DND-41 (cell line): Measurements from ENCODE around the gene RSBN1L.

Experiments used
- ATAC-seq: fragments of 200-7000 bp; cut with Tn5 transposase; 3 replicates; pipeline ENCODE4 v1.9.1; 2021; ENCODE audit warnings: low read depth; ENCODE audit not compliant: insufficient read depth
- DNase-seq: peaks from one replicate; pipeline ENCODE4 v3.0.0-alpha.2; 2020
- H2AFZ ChIP-seq: 2 replicates; pipeline ENCODE4 v1.6.0; 2012; ENCODE audit warnings: low read depth, low read length
- H3K27ac ChIP-seq: 2 replicates; pipeline ENCODE4 v1.5.1; 2012; ENCODE audit warnings: low read length, inconsistent platforms
- H3K27me3 ChIP-seq: fragments of 200-600 bp; sonication (generic); 2 replicates; pipeline ENCODE4 v1.6.0; 2012; ENCODE audit warnings: low read length, mild to moderate bottlenecking, inconsistent platforms; ENCODE audit not compliant: insufficient read depth, poor library complexity
- H3K36me3 ChIP-seq: 2 replicates; pipeline ENCODE4 v1.5.1; 2012; ENCODE audit warnings: low read length, inconsistent platforms; ENCODE audit not compliant: insufficient read depth
- H3K4me1 ChIP-seq: 2 replicates; pipeline ENCODE4 v1.5.1; 2012; ENCODE audit warnings: mild to moderate bottlenecking, low read length; ENCODE audit not compliant: insufficient read depth
- H3K4me2 ChIP-seq: 2 replicates; pipeline ENCODE4 v1.6.0; 2012; ENCODE audit warnings: mild to moderate bottlenecking, moderate library complexity, low read length, inconsistent platforms; ENCODE audit not compliant: insufficient read depth
- H3K4me3 ChIP-seq, 2 experiments: fragments of 200-600 bp in 1 of 2; shearing (Covaris generic) in 1 of 2; 2 replicates each; pipeline ENCODE4 v1.5.1; 2012 to 2016; ENCODE audit warnings: inconsistent platforms in 2 of 2, low read length in 2 of 2, mild to moderate bottlenecking in 2 of 2, low read depth in 1 of 2, moderate library complexity in 1 of 2
- H3K79me2 ChIP-seq: 2 replicates; pipeline ENCODE4 v1.6.0; 2012; ENCODE audit warnings: low read length, inconsistent platforms; ENCODE audit not compliant: insufficient read depth
- H3K9ac ChIP-seq: 2 replicates; pipeline ENCODE4 v1.6.0; 2012; ENCODE audit warnings: low read depth, mild to moderate bottlenecking, inconsistent platforms, low read length, moderate library complexity
- H3K9me3 ChIP-seq: 2 replicates; pipeline ENCODE4 v1.5.1; 2012; ENCODE audit warnings: low read length, moderate library complexity, mild to moderate bottlenecking, inconsistent platforms; ENCODE audit not compliant: insufficient read depth, severe bottlenecking
- H4K20me1 ChIP-seq: 2 replicates; pipeline ENCODE4 v1.6.0; 2012; ENCODE audit warnings: low read length; ENCODE audit not compliant: insufficient read depth
- CTCF ChIP-seq: IDR thresholded peaks from 2 replicates; pipeline ENCODE4 v1.5.1; 2012; ENCODE audit warnings: borderline replicate concordance, low read length, moderate library complexity, mild to moderate bottlenecking; ENCODE audit not compliant: poor library complexity, severe bottlenecking; ENCODE audit errors: extremely low read depth
- EZH2 ChIP-seq: IDR thresholded peaks from 3 replicates; pipeline ENCODE4 v1.6.1; 2012; ENCODE audit warnings: borderline replicate concordance, low read depth, mild to moderate bottlenecking, moderate library complexity, low read length, inconsistent platforms; ENCODE audit not compliant: severe bottlenecking

The RSBN1L gene

GRCh38 chr7:77813180-77813579, 116.9 kb downstream of the RSBN1L start:
- no peak overlapping the region for H2AFZ ChIP-seq
- peaks cover 94% of the 10 kb centered on the region for H3K79me2 ChIP-seq
- H3K9ac ChIP-seq: no peak overlapping the region
- no peaks in the 10 kb centered on the region for H3K27me3 ChIP-seq
- DNase-seq: no peak
- peaks cover 4% of the 10 kb centered on the region for H3K9me3 ChIP-seq
- H3K27ac ChIP-seq: no peak overlapping the region
- no peak for ATAC-seq
- no peaks in the 10 kb centered on the region for H3K4me1 ChIP-seq
- H3K4me2 ChIP-seq: no peak overlapping the region
- TF ChIP-seq EZH2: no peak
- TF ChIP-seq CTCF: no peak
- peaks cover 18% of the 10 kb centered on the region for H3K36me3 ChIP-seq
- H3K4me3 ChIP-seq: no peak overlapping the region
- H4K20me1 ChIP-seq: peaks cover 16% of the 10 kb centered on the region; the same call in 1 of the 2 replicates

- Histone ChIP-seq H3K79me2 (peaks cover 90% of the 10 kb centered on the region), H3K36me3 (peaks cover 38% of the 10 kb centered on the region), H4K20me1 (peaks cover 13% of the 10 kb centered on the region), H3K27me3 (no peaks in the 10 kb centered on the region), H3K4me2 (no peak overlapping the region), H2AFZ (no peak overlapping the region), H3K27ac (no peak overlapping the region), H3K4me3 (no peak overlapping the region), H3K9ac (no peak overlapping the region), H3K4me1 (no peaks in the 10 kb centered on the region), H3K9me3 (peaks cover 37% of the 10 kb centered on the region)
- TF ChIP-seq EZH2: no peak
- no peak for TF ChIP-seq CTCF
- no peak for DNase-seq
- ATAC-seq: no peak
These were observed 122.8 kb downstream of the RSBN1L start for GRCh38 chr7:77819021-77819420.

GRCh38 chr7:77820967-77821366, 124.7 kb downstream of the RSBN1L start:
- TF ChIP-seq CTCF (no peak), EZH2 (no peak)
- Histone ChIP-seq H3K4me1 (no peaks in the 10 kb centered on the region), H3K79me2 (peaks cover 94% of the 10 kb centered on the region), H3K4me2 (no peak overlapping the region), H3K27me3 (no peaks in the 10 kb centered on the region), H3K4me3 (no peak overlapping the region), H3K9ac (no peak overlapping the region), H2AFZ (no peak overlapping the region), H3K27ac (no peak overlapping the region), H4K20me1 (peaks cover 19% of the 10 kb centered on the region), H3K36me3 (peaks cover 34% of the 10 kb centered on the region), H3K9me3 (peaks cover 37% of the 10 kb centered on the region)
- DNase-seq (no peak), ATAC-seq (no peak)

GRCh38 chr7:77822269-77822668, 126.0 kb downstream of the RSBN1L start:
- TF ChIP-seq EZH2 (no peak), CTCF (no peak)
- 0 out of 2 replicates have a peak overlapping the region, but pooled peaks have one; percentile 29 for H3K27ac ChIP-seq
- DNase-seq: no peak

More at GRCh38 chr7:77822269-77822668, 126.0 kb downstream of the RSBN1L start:
- peaks cover 21% of the 10 kb centered on the region for H3K36me3 ChIP-seq
- no peak overlapping the region for H3K4me3 ChIP-seq
- no peak overlapping the region for H3K9ac ChIP-seq
- H3K9me3 ChIP-seq: peaks cover 33% of the 10 kb centered on the region
- H2AFZ ChIP-seq: no peak overlapping the region
- H3K27me3 ChIP-seq: no peaks in the 10 kb centered on the region
- H4K20me1 ChIP-seq: peaks cover 26% of the 10 kb centered on the region
- H3K79me2 ChIP-seq: peaks cover 94% of the 10 kb centered on the region
- no peaks in the 10 kb centered on the region for H3K4me1 ChIP-seq
- no peak for ATAC-seq
- H3K4me2 ChIP-seq: no peak overlapping the region
